Endothelial cell of umbilical vein (primary cell): ENCODE data around the gene MLIP. TPM values are rescaled to one million over a fixed set of nuclear protein-coding genes. Genes with fewer than 3 reads are reported as not detected.

Experiments
- BruUV-seq: library from RNA; stranded (reverse); fragments of 400-500 nt; replicated peaks from 2 replicates; lab custom pipeline; 2021; lab: Mats Ljungman, UMichigan
- CTCF ChIA-PET: fragments of 300-600, 350-600 bp; sonication (Branson Sonifier 250); formaldehyde crosslinking; loops from one replicate; lab custom pipeline; 2021; ENCODE audit warnings: antibody characterized with exemption, inconsistent platforms; lab: Charles Lee
- POLR2A ChIA-PET: fragments of 300-600, 350-600 bp; sonication (Branson Sonifier 250); formaldehyde crosslinking; loops from one replicate; lab custom pipeline; 2021; ENCODE audit warnings: antibody characterized with exemption, inconsistent platforms; lab: Charles Lee
- DNase-seq: peaks from one replicate; pipeline ENCODE4 v3.0.0-alpha.2; 2011; ENCODE audit warnings: low read depth, low spot score
- FAIRE-seq: peaks from 2 replicates; lab custom pipeline; 2011; peaks lifted over from hg19 to GRCh38; lab: Jason Lieb, UNC
- H2AFZ ChIP-seq: 2 replicates; pipeline ENCODE4 v1.6.0; 2012; ENCODE audit warnings: low read depth, low read length, control low read depth, inconsistent platforms
- H3K27ac ChIP-seq: 2 replicates; pipeline ENCODE4 v1.5.1; 2011; ENCODE audit warnings: low read depth, mild to moderate bottlenecking, control low read depth, low read length, moderate library complexity; ENCODE audit not compliant: insufficient read depth
- H3K27me3 ChIP-seq, 2 experiments: 2 replicates each; pipeline versions ENCODE4 v1.6.0 to v1.6.1; 2011; ENCODE audit warnings: low read length in 2 of 2, mixed read lengths in 1 of 2; ENCODE audit not compliant: control insufficient read depth in 2 of 2, insufficient read depth in 2 of 2
- H3K36me3 ChIP-seq, 2 experiments: 2 replicates in 1 of 2; 3 replicates in 1 of 2; pipeline ENCODE4 v1.5.1; 2011; ENCODE audit warnings: low read length in 2 of 2, mild to moderate bottlenecking in 1 of 2, moderate library complexity in 1 of 2; ENCODE audit not compliant: control insufficient read depth in 2 of 2, insufficient read depth in 2 of 2; ENCODE audit errors: extremely low read depth in 1 of 2
- H3K4me1 ChIP-seq: 3 replicates; pipeline ENCODE4 v1.5.1; 2011; ENCODE audit warnings: mild to moderate bottlenecking, low read length; ENCODE audit not compliant: control insufficient read depth, insufficient read depth; ENCODE audit errors: extremely low read depth
- H3K4me2 ChIP-seq: 2 replicates; pipeline ENCODE4 v1.6.1; 2011; ENCODE audit warnings: low read length, control low read depth, mixed read lengths; ENCODE audit not compliant: insufficient read depth
- H3K4me3 ChIP-seq, 3 experiments: fragments of 200-600 bp in 1 of 3; sonication (generic), shearing (Covaris generic) in 1 of 3; replicated peaks in 1 of 3; 2 replicates each; pipeline ENCODE4 v1.5.1; 2011 to 2016; ENCODE audit warnings: control low read depth in 3 of 3, low read length in 3 of 3, mild to moderate bottlenecking in 2 of 3, inconsistent platforms in 1 of 3, low read depth in 1 of 3, moderate library complexity in 1 of 3; ENCODE audit not compliant: insufficient read depth in 1 of 3
- H3K79me2 ChIP-seq: 2 replicates; pipeline ENCODE4 v1.6.0; 2012; ENCODE audit warnings: low read length, inconsistent platforms; ENCODE audit not compliant: control insufficient read depth, insufficient read depth
- H3K9ac ChIP-seq: replicated peaks from 2 replicates; pipeline ENCODE3; 2011; ENCODE audit warnings: low read length, control low read depth; ENCODE audit not compliant: insufficient read depth; ENCODE audit errors: extremely low read depth
- H3K9me1 ChIP-seq: replicated peaks from 3 replicates; pipeline ENCODE4 v1.6.0; 2011; ENCODE audit warnings: mild to moderate bottlenecking, low read length; ENCODE audit not compliant: control insufficient read depth, insufficient read depth; ENCODE audit errors: extremely low read depth
- H3K9me3 ChIP-seq: replicated peaks from 2 replicates; pipeline ENCODE4 v1.5.1; 2012; ENCODE audit warnings: low read length, inconsistent platforms; ENCODE audit not compliant: control insufficient read depth, insufficient read depth
- H4K20me1 ChIP-seq: replicated peaks from 2 replicates; pipeline ENCODE3; 2011; ENCODE audit warnings: mild to moderate bottlenecking, low read length; ENCODE audit not compliant: control insufficient read depth, insufficient read depth; ENCODE audit errors: extremely low read depth
- CTCF ChIP-seq, 2 donors: IDR thresholded peaks; 1 replicate in 1 of 2; 2 replicates in 1 of 2; pipeline ENCODE4 v1.5.1; 2011; ENCODE audit warnings: low read length in 2 of 2, mild to moderate bottlenecking in 2 of 2, moderate library complexity in 2 of 2, control low read depth in 1 of 2, inconsistent platforms in 1 of 2, low read depth in 1 of 2; ENCODE audit not compliant: insufficient read depth in 1 of 2; ENCODE audit errors: extremely low read depth in 1 of 2
- EZH2 ChIP-seq: IDR thresholded peaks from 2 replicates; pipeline ENCODE4 v1.6.1; 2012; ENCODE audit warnings: borderline replicate concordance, low read depth, mild to moderate bottlenecking, moderate library complexity, low read length, inconsistent platforms; ENCODE audit not compliant: severe bottlenecking
- FOS ChIP-seq: IDR thresholded peaks from 2 replicates; pipeline ENCODE4 v1.6.1; 2011; ENCODE audit warnings: mild to moderate bottlenecking, low read length, moderate library complexity, borderline replicate concordance; ENCODE audit not compliant: insufficient read depth
- GATA2 ChIP-seq: IDR thresholded peaks from 2 replicates; pipeline ENCODE4 v1.7.0; 2011; ENCODE audit warnings: low read depth, mild to moderate bottlenecking, moderate library complexity, mixed read lengths, low read length; ENCODE audit not compliant: insufficient read length, insufficient read depth
- JUN ChIP-seq: IDR thresholded peaks from 2 replicates; pipeline ENCODE4 v1.6.1; 2011; ENCODE audit warnings: borderline replicate concordance, low read depth; ENCODE audit not compliant: insufficient read length, insufficient read depth
- MAX ChIP-seq: IDR thresholded peaks from 2 replicates; pipeline ENCODE4 v1.6.1; 2011; ENCODE audit not compliant: insufficient read depth, insufficient read length
- MYC ChIP-seq: IDR thresholded peaks from one replicate; pipeline ENCODE4 v1.6.1; 2011; ENCODE audit warnings: mild to moderate bottlenecking, low read depth, low read length
- POLR2A ChIP-seq: IDR thresholded peaks from 2 replicates; pipeline ENCODE4 v1.6.1; 2012; ENCODE audit warnings: low read depth, mild to moderate bottlenecking, control low read depth, low read length
- POLR2AphosphoS5 ChIP-seq: IDR thresholded peaks from 2 replicates; pipeline ENCODE4 v1.6.1; 2012; ENCODE audit warnings: low read depth, mild to moderate bottlenecking, control low read depth, low read length, moderate library complexity; ENCODE audit not compliant: insufficient read depth
- dilution Hi-C: fragments of 300-500 bp; cut with MboI; formaldehyde crosslinking; loops from one replicate; pipeline ENCODE4 v1.15.0; 2019; ENCODE audit warnings: low sequenced_read_pairs; ENCODE audit not compliant: extremely low pct_ligation_motif_present
- intact Hi-C: fragments of 100-400 bp; cut with micrococcal nuclease; formaldehyde crosslinking; loops from one replicate; pipeline ENCODE4 v1.10.0; 2022
- polyA plus RNA-seq, 4 experiments: library from polyadenylated mRNA; depleted of rRNA in 3 of 4; stranded (reverse) in 3 of 4; unstranded in 1 of 4; fragments of >200 nt; gene quantifications; 2 replicates each; pipeline versions ENCODE4 v1.2.1 to v1.2.3, GENCODE V29; 2011 to 2012; ENCODE audit warnings: missing spikeins in 1 of 4
- total RNA-seq: library from RNA; stranded (reverse); gene quantifications from 2 replicates; pipeline ENCODE4 v1.2.3, GENCODE V29; 2021

Gene MLIP
- total and polyA plus RNA-seq, 2 donors (not counting 3 experiments of a cell fraction or from before 2014, with no cell fraction given): 4.1 to 11.6 TPM

GRCh38 chr6:54273214-54273820 is 162.1 kb downstream of the MLIP start:
- CTCF ChIA-PET: interaction anchor here (1.0 to 1.6 kb wide), 4 partner anchors 9 to 287 kb away, joined by 3 to 8 read pairs (median 8); no protein-coding TSS in a partner anchor
- FAIRE-seq (no peak), DNase-seq (no peak)
- TF ChIP-seq MYC (no peak), POLR2A (no peak), EZH2 (no peak), MAX (no peak), JUN (no peak), CTCF (IDR thresholded peaks at IDR 0.05; ENCODE audit: extremely low read depth in 1 of 2, insufficient read depth in 1 of 2, low read depth in 1 of 2, low read length in 2 of 2) (no peak), FOS (no peak), GATA2 (no peak), POLR2AphosphoS5 (no peak)
- BruUV-seq: no TSS peak
- H3K27me3 ChIP-seq: no peaks in the 10 kb centered on the region
- no peaks in the 10 kb centered on the region for H3K9me3 ChIP-seq
- no peaks in the 10 kb centered on the region for H3K36me3 ChIP-seq
- no peaks in the 10 kb centered on the region for H3K79me2 ChIP-seq
- no peak overlapping the region for H3K4me2 ChIP-seq
- intact Hi-C loops (no loop called here), dilution Hi-C loops (no loop called here)
- H3K4me1 ChIP-seq: no peaks in the 10 kb centered on the region
- no peaks in the 10 kb centered on the region for H3K9me1 ChIP-seq
- no peak overlapping the region for H3K27ac ChIP-seq
- H3K9ac ChIP-seq: no peak overlapping the region
- POLR2A ChIA-PET: no interaction called here
- no peak overlapping the region for H3K4me3 ChIP-seq
- no peaks in the 10 kb centered on the region for H4K20me1 ChIP-seq
- no peak overlapping the region for H2AFZ ChIP-seq
